Activated CD4-positive, alpha-beta memory T cell treated with anti-CD3 and anti-CD28 coated beads, Interleukin-2, amount 10 ng/mL, durations not matched to agents 7 days and 5 days (primary cell): ENCODE data around the gene TRIM36. TPM values are rescaled to one million over a fixed set of nuclear protein-coding genes. Genes with fewer than 3 reads are reported as not detected.

ENCODE experiments used
- CTCF ChIA-PET: fragments of 350-600 bp; sonication (Branson Sonifier 250); formaldehyde crosslinking; loops from one replicate; lab custom pipeline; 2021; ENCODE audit warnings: antibody characterized with exemption, inconsistent platforms; lab: Charles Lee
- POLR2A ChIA-PET: fragments of 350-600 bp; sonication (Branson Sonifier 250); formaldehyde crosslinking; loops from one replicate; lab custom pipeline; 2021; ENCODE audit warnings: antibody characterized with exemption; lab: Charles Lee
- DNase-seq: peaks from one replicate; pipeline ENCODE4 v3.0.0-alpha.2; 2020
- H3K27ac Mint-ChIP-seq: one replicate; pipeline ENCODE4 v1.8.0; 2021; ENCODE audit warnings: mild to moderate bottlenecking, mixed read lengths
- H3K27me3 Mint-ChIP-seq: one replicate; pipeline ENCODE4 v1.8.0; 2021; ENCODE audit warnings: mixed read lengths
- H3K36me3 Mint-ChIP-seq: one replicate; pipeline ENCODE4 v1.8.0; 2021; ENCODE audit warnings: low read depth, mixed read lengths
- H3K4me1 Mint-ChIP-seq: one replicate; pipeline ENCODE4 v1.8.0; 2021; ENCODE audit warnings: mixed read lengths
- H3K4me3 Mint-ChIP-seq: one replicate; pipeline ENCODE4 v1.8.0; 2021; ENCODE audit warnings: mild to moderate bottlenecking, mixed read lengths
- H3K9me3 Mint-ChIP-seq: one replicate; pipeline ENCODE4 v1.8.0; 2021; ENCODE audit warnings: mixed read lengths
- total RNA-seq, 2 experiments: library from RNA; stranded (reverse); gene quantifications; one replicate each; pipeline ENCODE4 v1.2.3, GENCODE V29; 2021

TRIM36 gene
- total RNA-seq, 2 experiments from 2014 or later: 0.45 TPM; not detected in 1

DNA sequence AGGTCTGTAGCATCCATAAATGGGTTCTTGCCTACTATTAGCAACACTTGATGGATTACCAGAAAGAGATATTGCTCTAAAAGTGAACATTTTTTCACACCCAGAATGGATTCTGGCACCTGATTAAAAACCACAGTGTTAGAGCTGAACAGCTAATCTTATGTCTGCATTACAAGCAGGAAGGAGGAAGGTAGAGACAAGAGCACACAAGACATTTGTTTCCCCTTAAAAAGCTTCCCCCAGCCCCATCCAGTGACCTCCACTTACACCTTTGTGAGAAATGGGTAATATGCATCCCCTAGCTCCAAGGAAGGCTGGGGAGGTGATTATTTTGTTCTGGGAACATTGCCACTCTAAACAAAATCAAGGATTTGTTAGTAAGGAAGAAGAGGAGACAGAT, 12.0 kb upstream of the TRIM36 start:
- POLR2A ChIA-PET: no interaction called here
- CTCF ChIA-PET: interaction anchor here (1.1 kb wide), 1 partner anchor 279 kb away, joined by 3 read pairs; no protein-coding TSS in a partner anchor
- Mint-ChIP-seq H3K36me3 (no peaks in the 10 kb centered on the region), H3K4me1 (peaks cover 18% of the 10 kb centered on the region), H3K27ac (no peak overlapping the region), H3K27me3 (peaks cover 78% of the 10 kb centered on the region), H3K9me3 (no peaks in the 10 kb centered on the region), H3K4me3 (no peak overlapping the region)
- no peak for DNase-seq

DNA sequence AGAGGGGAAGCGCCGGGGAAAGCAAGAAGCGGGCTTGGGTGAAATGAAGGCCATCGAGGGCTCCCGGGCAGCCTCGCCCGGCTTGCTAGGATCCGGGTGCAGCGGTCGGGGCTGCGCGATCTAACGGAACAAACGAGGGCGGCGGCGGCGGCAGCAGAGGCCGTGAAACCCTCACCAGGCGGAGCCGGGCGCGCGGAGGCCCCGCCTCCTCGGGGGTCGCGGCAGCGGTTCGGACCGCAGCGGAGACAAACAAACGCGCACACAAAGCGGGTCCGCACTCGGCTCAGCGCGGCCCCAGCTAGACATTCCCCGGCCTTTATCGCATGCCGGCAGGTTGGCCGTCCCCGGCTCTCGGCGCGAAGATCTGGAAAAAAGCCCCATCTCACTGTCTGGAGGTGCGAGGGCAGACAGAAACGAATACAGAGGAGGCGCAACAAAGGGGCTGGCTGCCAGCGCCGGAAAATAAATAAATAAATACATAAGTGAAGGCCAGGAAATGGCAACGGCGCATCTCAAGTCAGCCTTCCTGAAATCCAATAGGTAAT, 10.5 kb upstream of the TRIM36 start:
- no peaks in the 10 kb centered on the region for H3K9me3 Mint-ChIP-seq
- DNase-seq: no peak
- peaks cover 77% of the 10 kb centered on the region for H3K27me3 Mint-ChIP-seq
- POLR2A ChIA-PET: interaction anchor here (1.1 to 3.5 kb wide), 2 partner anchors 10 to 85 kb away, joined by 3 to 14 read pairs; partner anchors contain the start of gene TRIM36
- CTCF ChIA-PET: interaction anchor here (1.6 kb wide), 1 partner anchor 65 kb away, joined by 3 read pairs; no protein-coding TSS in a partner anchor
- no peak overlapping the region for H3K27ac Mint-ChIP-seq
- H3K36me3 Mint-ChIP-seq: no peaks in the 10 kb centered on the region
- H3K4me1 Mint-ChIP-seq: peaks cover 17% of the 10 kb centered on the region
- peak overlapping the region; percentile 59 for H3K4me3 Mint-ChIP-seq

DNA sequence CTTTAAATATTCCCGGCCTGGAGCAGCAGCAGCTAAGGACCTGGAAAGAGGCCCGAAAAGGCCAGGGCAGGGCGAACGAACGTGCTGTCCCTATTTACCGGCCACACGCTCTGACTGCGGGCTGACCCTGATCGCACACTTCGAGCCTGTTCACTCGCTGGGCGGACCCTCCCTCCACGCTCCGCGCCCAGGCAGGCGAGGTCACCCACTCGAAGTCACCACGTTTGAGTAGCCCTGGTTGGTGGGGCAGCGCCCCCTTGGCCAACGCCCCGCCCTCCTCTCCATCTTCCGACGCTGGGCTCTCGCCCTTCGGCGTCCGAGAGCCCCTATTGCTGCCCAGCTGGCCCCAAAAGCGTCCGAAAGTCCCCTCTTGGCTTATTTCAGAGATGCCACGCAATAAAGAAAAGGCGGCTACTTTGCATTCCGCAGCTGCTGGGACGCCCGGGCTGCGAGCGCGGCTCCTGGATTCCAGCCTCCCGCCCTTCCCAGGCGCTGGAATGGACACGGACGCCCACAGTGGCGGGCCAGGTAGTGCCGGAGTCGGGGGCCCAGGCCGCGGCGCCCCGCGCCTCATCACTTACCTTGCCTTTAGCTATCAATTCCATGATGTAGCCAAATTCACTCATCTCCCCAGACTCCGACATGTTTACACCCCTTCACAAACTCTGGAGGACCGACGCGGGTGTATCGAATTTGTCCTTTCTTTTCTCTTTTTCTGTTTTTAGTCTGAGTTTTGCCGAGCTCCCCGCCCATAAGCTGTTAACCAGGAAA, 9.9 kb upstream of the TRIM36 start:
- H3K36me3 Mint-ChIP-seq: no peaks in the 10 kb centered on the region
- H3K27me3 Mint-ChIP-seq: peaks cover 76% of the 10 kb centered on the region
- DNase-seq: no peak
- ChIA-PET POLR2A (interaction anchor here (1.1 to 3.5 kb wide), 2 partner anchors 9 to 86 kb away, joined by 3 to 14 read pairs; partner anchors contain the start of gene TRIM36), CTCF (interaction anchor here (1.6 kb wide), 1 partner anchor 66 kb away, joined by 3 read pairs; no protein-coding TSS in a partner anchor)
- H3K27ac Mint-ChIP-seq: no peak overlapping the region
- H3K4me3 Mint-ChIP-seq: peak overlapping the region; percentile 59
- no peaks in the 10 kb centered on the region for H3K9me3 Mint-ChIP-seq
- peaks cover 14% of the 10 kb centered on the region for H3K4me1 Mint-ChIP-seq

DNA sequence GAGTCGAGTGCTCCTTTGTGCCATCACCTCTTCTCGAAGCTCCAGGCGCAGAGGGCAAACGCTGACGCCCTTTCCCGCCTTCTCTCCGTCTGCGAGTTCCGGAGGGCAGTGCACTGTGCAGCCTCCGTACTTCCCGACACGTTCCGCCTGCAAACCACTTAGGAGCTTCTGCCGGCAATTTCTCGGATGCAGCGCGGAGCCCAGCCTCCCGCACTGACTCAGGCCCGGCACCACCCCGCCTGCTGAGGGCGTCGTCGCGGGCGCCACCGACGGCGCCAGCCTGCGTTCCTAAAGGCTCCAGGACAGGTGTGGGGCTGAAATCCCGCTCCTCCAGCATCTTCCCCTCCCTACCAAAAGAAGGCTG, 9.3 kb upstream of the TRIM36 start:
- POLR2A ChIA-PET: interaction anchor here (3.5 kb wide), 1 partner anchor 9 kb away, joined by 14 read pairs; the partner anchor contains the start of gene TRIM36
- no peak overlapping the region for H3K4me3 Mint-ChIP-seq

DNA sequence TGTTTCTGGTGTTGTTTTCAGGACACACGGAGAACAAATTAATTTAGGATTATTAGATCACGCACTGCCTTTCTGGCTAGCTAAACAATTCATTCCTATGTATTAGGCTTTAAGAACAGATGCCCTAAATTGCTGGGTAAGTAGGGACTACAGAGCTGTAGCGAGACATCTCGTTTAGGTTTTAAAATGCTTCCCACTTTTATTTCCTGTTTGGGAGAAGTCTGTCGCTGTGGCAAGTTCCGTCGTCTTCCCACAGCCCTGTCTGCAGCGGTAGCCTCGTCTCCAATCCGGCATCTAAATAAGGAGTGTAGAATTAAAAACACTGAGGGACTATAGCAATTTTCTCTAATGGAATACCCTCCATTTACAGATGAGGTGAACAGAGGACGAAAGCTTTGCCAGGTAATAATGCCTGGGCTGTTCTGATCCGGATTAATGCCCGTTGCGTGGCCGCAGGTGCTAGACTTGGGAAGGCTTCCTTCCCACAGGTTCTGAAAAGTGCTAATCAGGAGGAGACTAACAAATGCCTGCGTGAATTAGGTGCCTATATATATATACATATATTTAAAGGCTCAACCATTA, 1.3 kb upstream of the TRIM36 start:
- ChIA-PET POLR2A (interaction anchor here (2.2 kb wide), 1 partner anchor 9 kb away, joined by 14 read pairs; no protein-coding TSS in a partner anchor), CTCF (interaction anchor here (2.1 kb wide), 1 partner anchor 76 kb away, joined by 7 read pairs; no protein-coding TSS in a partner anchor)
- Mint-ChIP-seq H3K27me3 (peaks cover 71% of the 10 kb centered on the region), H3K4me1 (peaks cover 14% of the 10 kb centered on the region), H3K9me3 (peaks cover 5% of the 10 kb centered on the region), H3K27ac (no peak overlapping the region), H3K36me3 (peaks cover 10% of the 10 kb centered on the region), H3K4me3 (peak overlapping the region; percentile 67)
- DNase-seq: no peak

More for the DNA sequence above, 9.3 kb upstream of the TRIM36 start:
- CTCF ChIA-PET: interaction anchor here (1.6 kb wide), 1 partner anchor 67 kb away, joined by 3 read pairs; no protein-coding TSS in a partner anchor
- H3K9me3 Mint-ChIP-seq: no peaks in the 10 kb centered on the region
- no peak for DNase-seq
- H3K36me3 Mint-ChIP-seq: no peaks in the 10 kb centered on the region
- no peak overlapping the region for H3K27ac Mint-ChIP-seq
- H3K27me3 Mint-ChIP-seq: peaks cover 74% of the 10 kb centered on the region
- H3K4me1 Mint-ChIP-seq: peaks cover 13% of the 10 kb centered on the region

DNA sequence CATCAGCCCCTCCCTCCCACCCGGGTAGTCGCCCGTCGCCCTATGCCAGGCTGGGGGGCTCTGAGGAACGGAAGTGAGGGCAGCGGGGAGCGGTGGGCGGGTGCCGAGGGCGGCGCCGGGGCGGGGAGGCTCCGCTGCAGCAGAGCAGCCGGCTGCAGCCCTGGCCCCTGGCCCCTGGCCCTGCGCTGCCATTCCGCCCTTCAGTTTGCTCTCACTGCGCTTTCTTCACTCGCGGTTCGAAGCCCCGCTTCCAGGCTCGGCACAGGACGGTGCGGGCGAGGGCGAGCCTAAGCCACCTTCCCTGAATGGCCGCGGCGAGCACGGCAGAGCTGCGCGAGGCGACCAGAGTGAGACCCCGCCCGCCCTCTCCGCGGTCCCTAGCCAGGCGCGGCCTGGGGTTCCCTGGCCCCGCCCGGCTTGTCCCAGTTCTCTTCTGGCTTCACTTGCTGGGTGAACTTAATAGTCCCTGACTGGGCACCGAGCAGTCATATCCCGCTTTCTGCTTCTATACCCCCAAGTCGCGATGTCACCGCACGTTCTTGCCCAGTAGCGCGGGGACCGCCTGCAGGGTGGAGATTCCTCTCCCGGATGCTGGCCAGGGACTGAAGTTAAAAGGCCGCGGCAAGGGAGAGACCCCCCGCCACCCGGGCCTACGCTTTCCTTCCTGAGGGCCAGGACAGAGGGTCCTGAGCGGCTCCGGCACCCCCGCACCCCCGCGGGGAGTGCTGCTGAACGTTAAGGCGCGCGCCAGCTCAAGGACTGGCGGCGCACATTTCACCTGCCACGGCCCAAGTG, 623 bp upstream of the TRIM36 start:
- Mint-ChIP-seq H3K9me3 (peaks cover 5% of the 10 kb centered on the region), H3K27me3 (peaks cover 71% of the 10 kb centered on the region), H3K4me1 (peaks cover 14% of the 10 kb centered on the region), H3K27ac (no peak overlapping the region), H3K36me3 (peaks cover 10% of the 10 kb centered on the region), H3K4me3 (peak overlapping the region; percentile 76)
- CTCF ChIA-PET: interaction anchor here (1.3 to 2.1 kb wide), 2 partner anchors 77 to 93 kb away, joined by 3 to 7 read pairs; no protein-coding TSS in a partner anchor
- DNase-seq: no peak
- POLR2A ChIA-PET: interaction anchor here (2.2 kb wide), 1 partner anchor 9 kb away, joined by 14 read pairs; no protein-coding TSS in a partner anchor

DNA sequence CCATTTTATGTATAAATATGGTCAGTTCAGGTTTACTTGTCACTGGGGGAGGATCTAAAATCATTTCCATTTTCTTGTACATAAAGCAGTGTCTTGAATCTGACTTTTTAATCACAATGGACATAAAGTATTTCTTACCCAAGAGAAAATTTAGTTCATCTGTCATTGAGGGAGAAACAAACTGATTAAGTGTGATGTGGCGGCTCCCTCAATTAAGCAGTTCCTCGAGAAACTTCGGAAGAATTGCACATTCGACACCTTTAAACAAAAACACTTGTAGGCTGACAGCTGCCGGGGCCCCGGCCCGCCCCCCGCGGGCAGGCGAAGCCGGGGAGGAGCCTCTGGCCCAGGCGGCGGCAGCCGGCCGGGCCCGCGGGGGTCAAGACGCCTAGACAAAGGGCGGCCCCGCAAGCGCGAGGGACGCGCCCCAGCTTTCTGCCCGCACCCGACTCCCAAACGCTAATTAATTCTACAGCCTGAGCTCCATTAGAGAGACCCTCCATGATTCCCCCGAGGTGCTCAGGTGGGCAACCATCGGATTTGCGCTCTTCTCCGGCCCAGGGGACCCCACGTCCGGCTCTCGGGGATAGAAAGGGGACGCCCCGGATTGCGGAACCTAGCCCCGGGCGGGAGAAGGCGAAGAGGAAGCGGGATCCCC, 750 bp downstream of the TRIM36 start:
- Mint-ChIP-seq H3K27ac (no peak overlapping the region), H3K9me3 (peaks cover 12% of the 10 kb centered on the region), H3K4me3 (peak overlapping the region; percentile 76), H3K4me1 (peaks cover 14% of the 10 kb centered on the region), H3K27me3 (peaks cover 70% of the 10 kb centered on the region), H3K36me3 (peaks cover 10% of the 10 kb centered on the region)
- CTCF ChIA-PET: interaction anchor here (1.3 kb wide), 2 partner anchors 71 to 95 kb away, joined by 3 read pairs; no protein-coding TSS in a partner anchor
- no peak for DNase-seq
- POLR2A ChIA-PET: interaction anchor here (2.2 kb wide), 1 partner anchor 11 kb away, joined by 14 read pairs; no protein-coding TSS in a partner anchor

DNA sequence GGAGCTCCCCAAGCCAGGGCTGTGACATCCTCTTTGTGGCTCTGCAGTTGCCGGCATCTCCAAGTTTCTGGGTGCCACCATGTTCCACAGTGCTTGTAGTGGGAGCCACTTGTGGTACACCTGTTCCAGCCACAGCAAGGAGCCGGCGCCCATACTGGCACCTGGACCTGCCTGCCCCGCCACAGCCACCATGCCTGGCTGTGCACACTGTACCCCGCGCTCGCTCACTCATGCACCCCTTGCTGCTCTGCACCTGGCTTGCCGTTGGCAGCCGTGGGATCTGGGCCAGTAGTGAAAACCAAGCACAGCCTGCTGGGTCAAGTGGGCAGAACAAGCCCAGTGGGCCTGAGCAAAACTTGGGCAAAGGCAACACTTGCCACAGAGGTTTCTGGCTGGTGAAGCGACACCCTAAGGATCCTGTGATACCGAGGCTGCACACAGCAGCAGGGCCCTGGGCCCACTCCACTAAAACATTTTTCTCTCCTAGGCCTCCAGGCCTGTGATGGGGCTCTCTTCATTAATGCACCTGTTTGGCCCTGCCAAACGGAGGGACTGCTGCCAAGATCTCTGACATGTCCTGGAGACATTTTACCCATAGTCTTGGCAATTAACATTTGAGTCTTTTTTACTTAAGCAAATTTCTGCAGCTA, 2.8 kb downstream of the TRIM36 start:
- CTCF ChIA-PET: no interaction called here
- Mint-ChIP-seq H3K9me3 (peaks cover 12% of the 10 kb centered on the region), H3K27ac (no peak overlapping the region), H3K4me1 (peaks cover 14% of the 10 kb centered on the region), H3K36me3 (peaks cover 10% of the 10 kb centered on the region), H3K4me3 (no peak overlapping the region), H3K27me3 (peaks cover 63% of the 10 kb centered on the region)
- POLR2A ChIA-PET: no interaction called here
- DNase-seq: no peak

DNA sequence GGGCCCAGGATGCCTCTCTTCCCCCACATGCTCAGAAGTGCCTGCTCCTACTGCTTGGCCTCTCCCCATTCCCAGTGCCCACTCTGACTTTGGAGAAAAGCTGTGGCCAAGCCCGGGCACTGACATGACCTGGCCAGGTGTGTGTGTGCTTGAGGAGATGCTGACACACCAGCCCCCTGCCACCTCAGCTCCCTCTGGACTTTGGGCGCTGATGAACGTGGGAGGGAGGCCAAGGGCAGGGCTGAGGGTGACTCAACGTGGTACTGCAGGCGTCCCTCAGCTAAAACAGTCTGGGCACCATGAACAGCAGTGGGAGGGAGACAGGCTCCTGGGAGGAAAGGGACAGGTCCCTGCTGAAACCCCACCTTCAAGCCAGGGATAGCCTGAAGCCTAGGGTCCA, 3.9 kb downstream of the TRIM36 start:
- peaks cover 9% of the 10 kb centered on the region for H3K4me1 Mint-ChIP-seq
- H3K9me3 Mint-ChIP-seq: peaks cover 12% of the 10 kb centered on the region
- no peak for DNase-seq
- CTCF ChIA-PET: no interaction called here
- peaks cover 10% of the 10 kb centered on the region for H3K36me3 Mint-ChIP-seq
- no peak overlapping the region for H3K4me3 Mint-ChIP-seq
- POLR2A ChIA-PET: no interaction called here
- H3K27ac Mint-ChIP-seq: no peak overlapping the region
- H3K27me3 Mint-ChIP-seq: peaks cover 57% of the 10 kb centered on the region

DNA sequence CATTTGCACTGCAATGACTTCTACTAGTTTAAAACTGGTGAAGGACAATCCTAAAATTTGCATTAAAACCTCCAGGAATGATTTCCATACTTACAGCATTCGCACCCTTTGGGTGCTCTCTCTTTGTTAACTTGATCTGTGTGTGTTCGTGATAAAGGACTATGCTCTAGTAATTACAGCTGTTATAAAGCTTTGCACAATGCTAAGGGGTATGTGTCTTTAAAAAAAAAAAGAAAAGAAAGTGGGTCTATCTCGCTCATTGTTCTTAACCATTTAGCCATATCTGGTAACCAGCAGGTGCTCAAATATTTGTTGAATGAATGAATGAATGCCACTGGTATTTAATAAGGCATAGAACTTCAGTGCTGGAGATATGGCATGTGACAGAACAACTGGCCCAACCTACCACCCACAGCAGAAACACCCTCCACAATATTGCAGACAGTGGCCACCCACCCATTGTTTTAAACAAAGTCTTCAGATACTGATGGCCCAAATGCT, 8.7 kb downstream of the TRIM36 start:
- CTCF ChIA-PET: no interaction called here
- H3K4me3 Mint-ChIP-seq: no peak overlapping the region
- no peak for DNase-seq
- H3K36me3 Mint-ChIP-seq: no peaks in the 10 kb centered on the region
- peaks cover 8% of the 10 kb centered on the region for H3K9me3 Mint-ChIP-seq
- H3K27ac Mint-ChIP-seq: no peak overlapping the region
- peaks cover 38% of the 10 kb centered on the region for H3K27me3 Mint-ChIP-seq
- H3K4me1 Mint-ChIP-seq: no peaks in the 10 kb centered on the region
- POLR2A ChIA-PET: interaction anchor here (0.6 kb wide), 1 partner anchor 48 kb away, joined by 3 read pairs; no protein-coding TSS in a partner anchor

DNA sequence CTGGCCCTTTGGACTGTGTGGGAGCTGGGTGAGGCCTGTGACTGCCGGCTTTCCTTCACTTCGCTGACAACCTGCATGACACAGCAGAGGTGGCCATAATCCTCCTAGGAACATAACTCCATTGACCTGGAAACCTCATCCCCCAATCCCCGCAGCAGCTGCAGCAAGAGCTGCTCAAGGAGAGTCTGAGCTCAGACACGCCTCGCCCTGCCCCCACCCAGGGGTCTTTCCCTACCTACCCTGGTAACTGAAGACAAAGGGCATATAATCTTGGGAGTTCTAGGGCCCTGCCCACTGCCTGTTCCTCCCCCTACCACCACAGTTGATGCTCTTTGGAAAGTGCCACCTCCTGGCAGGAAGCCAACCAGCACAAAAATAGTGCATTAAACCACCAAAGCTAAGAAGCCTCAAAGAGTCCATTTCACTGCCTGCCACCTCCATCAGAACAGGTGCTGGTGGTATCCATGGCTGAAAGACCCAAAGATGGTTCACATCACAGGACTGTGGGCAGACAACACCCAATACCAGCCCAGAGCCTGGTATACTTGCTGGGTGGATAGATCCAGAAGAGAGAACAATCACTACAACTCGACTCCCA, 18.4 kb downstream of the TRIM36 start:
- Mint-ChIP-seq H3K4me1 (no peaks in the 10 kb centered on the region), H3K36me3 (no peaks in the 10 kb centered on the region), H3K27ac (no peak overlapping the region), H3K27me3 (peaks cover 26% of the 10 kb centered on the region), H3K4me3 (no peak overlapping the region), H3K9me3 (peaks cover 7% of the 10 kb centered on the region)
- DNase-seq: no peak
- ChIA-PET POLR2A (no interaction called here), CTCF (no interaction called here)
